SK-N-SH treated with all-trans-retinoic acid at 6 μM for 48 hours (cell line): ENCODE results near the gene SFXN1.

Experiments used
- ESRRG ChIP-seq: fragments of 250-450 bp; sonication (Bioruptor Pico); IDR thresholded peaks from 2 replicates; pipeline ENCODE4 v1.6.1; 2021; ENCODE audit warnings: mild to moderate bottlenecking
- GLIS3 ChIP-seq: fragments of 250-450 bp; sonication (Bioruptor Pico); IDR thresholded peaks from 2 replicates; pipeline ENCODE4 v1.5.0; 2020; ENCODE audit warnings: mild to moderate bottlenecking, moderate library complexity
- SNAI2 ChIP-seq: fragments of 250-450 bp; sonication (Bioruptor Pico); IDR thresholded peaks from 2 replicates; pipeline ENCODE4 v1.5.0; 2020; ENCODE audit warnings: mild to moderate bottlenecking, moderate library complexity
- ZFP3 ChIP-seq: fragments of 250-450 bp; sonication (Bioruptor Pico); IDR thresholded peaks from 2 replicates; pipeline ENCODE4 v1.5.0; 2020; ENCODE audit warnings: mild to moderate bottlenecking, moderate library complexity
- ZFP30 ChIP-seq: fragments of 450-650 bp; formaldehyde crosslinking; IDR thresholded peaks from 2 replicates; pipeline ENCODE4 v1.5.0; 2022; ENCODE audit warnings: mild to moderate bottlenecking, moderate library complexity
- ZNF565 ChIP-seq: fragments of 450-650 bp; formaldehyde crosslinking; conservative IDR thresholded peaks from 2 replicates; pipeline ENCODE4 v1.5.0; 2020; ENCODE audit warnings: low read depth, mild to moderate bottlenecking, moderate library complexity
- TF ChIP-seq, protein P1 (sequence below): fragments of 250-450 bp; sonication (Bioruptor Pico); IDR thresholded peaks from 2 replicates; pipeline ENCODE4 v1.5.1; 2020; ENCODE audit warnings: low read depth, mild to moderate bottlenecking, moderate library complexity
- TF ChIP-seq, protein P2 (sequence below): fragments of 250-450 bp; sonication (Bioruptor Pico); IDR thresholded peaks from 2 replicates; pipeline ENCODE4 v1.8.0; 2020; ENCODE audit warnings: mild to moderate bottlenecking, moderate library complexity, borderline replicate concordance
- TF ChIP-seq, protein P3 (sequence below): fragments of 250-450 bp; sonication (Bioruptor Pico); IDR thresholded peaks from 2 replicates; pipeline ENCODE4 v1.5.1; 2021; ENCODE audit warnings: mild to moderate bottlenecking, moderate library complexity

DNA sequence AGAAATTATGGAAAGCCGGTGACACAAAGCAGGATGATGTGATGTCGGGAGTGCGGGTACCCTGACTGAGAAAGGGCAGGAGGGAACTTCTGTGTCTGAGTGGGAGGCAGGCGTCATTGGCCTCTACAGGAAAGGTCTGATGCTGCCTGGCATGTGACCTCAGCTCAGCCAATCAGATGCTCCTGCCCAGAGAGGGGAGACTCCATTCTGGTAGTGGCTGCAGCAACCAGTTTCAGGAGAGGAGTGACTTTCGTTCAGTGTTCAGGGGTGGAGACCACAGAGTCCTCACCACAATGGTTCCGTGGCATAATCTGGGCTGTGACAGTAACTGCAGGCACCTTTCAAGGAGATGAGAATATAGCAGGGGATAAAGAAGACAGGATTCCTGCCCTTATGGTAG, 6.7 kb upstream of the SFXN1 start:
- TF ChIP-seq ESRRG (no peak), ZFP30 (CRISPR knock-in tag) (no peak), SNAI2 (CRISPR knock-in tag) (no peak), ZNF565 (CRISPR knock-in tag) (no peak), ZFP3 (no peak), GLIS3 (CRISPR knock-in tag) (no peak)
- TF ChIP-seq, protein P1, sequence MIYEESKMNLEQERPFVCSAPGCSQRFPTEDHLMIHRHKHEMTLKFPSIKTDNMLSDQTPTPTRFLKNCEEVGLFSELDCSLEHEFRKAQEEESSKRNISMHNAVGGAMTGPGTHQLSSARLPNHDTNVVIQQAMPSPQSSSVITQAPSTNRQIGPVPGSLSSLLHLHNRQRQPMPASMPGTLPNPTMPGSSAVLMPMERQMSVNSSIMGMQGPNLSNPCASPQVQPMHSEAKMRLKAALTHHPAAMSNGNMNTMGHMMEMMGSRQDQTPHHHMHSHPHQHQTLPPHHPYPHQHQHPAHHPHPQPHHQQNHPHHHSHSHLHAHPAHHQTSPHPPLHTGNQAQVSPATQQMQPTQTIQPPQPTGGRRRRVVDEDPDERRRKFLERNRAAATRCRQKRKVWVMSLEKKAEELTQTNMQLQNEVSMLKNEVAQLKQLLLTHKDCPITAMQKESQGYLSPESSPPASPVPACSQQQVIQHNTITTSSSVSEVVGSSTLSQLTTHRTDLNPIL (CRISPR knock-in tag), result no peak
- TF ChIP-seq, protein P2, sequence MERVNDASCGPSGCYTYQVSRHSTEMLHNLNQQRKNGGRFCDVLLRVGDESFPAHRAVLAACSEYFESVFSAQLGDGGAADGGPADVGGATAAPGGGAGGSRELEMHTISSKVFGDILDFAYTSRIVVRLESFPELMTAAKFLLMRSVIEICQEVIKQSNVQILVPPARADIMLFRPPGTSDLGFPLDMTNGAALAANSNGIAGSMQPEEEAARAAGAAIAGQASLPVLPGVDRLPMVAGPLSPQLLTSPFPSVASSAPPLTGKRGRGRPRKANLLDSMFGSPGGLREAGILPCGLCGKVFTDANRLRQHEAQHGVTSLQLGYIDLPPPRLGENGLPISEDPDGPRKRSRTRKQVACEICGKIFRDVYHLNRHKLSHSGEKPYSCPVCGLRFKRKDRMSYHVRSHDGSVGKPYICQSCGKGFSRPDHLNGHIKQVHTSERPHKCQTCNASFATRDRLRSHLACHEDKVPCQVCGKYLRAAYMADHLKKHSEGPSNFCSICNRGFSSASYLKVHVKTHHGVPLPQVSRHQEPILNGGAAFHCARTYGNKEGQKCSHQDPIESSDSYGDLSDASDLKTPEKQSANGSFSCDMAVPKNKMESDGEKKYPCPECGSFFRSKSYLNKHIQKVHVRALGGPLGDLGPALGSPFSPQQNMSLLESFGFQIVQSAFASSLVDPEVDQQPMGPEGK (CRISPR knock-in tag), result no peak
- TF ChIP-seq, protein P3, sequence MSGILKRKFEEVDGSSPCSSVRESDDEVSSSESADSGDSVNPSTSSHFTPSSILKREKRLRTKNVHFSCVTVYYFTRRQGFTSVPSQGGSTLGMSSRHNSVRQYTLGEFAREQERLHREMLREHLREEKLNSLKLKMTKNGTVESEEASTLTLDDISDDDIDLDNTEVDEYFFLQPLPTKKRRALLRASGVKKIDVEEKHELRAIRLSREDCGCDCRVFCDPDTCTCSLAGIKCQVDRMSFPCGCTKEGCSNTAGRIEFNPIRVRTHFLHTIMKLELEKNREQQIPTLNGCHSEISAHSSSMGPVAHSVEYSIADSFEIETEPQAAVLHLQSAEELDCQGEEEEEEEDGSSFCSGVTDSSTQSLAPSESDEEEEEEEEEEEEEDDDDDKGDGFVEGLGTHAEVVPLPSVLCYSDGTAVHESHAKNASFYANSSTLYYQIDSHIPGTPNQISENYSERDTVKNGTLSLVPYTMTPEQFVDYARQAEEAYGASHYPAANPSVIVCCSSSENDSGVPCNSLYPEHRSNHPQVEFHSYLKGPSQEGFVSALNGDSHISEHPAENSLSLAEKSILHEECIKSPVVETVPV (CRISPR knock-in tag), result no peak
